Nephron progenitor cell (in vitro differentiated cells): Measurements from ENCODE around the gene MEMO1.

ENCODE experiments used
- DNase-seq: peaks from one replicate; pipeline ENCODE4 v3.0.0; 2021
- H3K27ac Mint-ChIP-seq: 2 replicates; pipeline ENCODE4 v1.8.0; 2021; ENCODE audit warnings: mild to moderate bottlenecking, moderate library complexity, mixed read lengths
- H3K27me3 Mint-ChIP-seq: 2 replicates; pipeline ENCODE4 v1.8.0; 2021; ENCODE audit warnings: mild to moderate bottlenecking, low read depth, mixed read lengths; ENCODE audit not compliant: poor library complexity
- H3K36me3 Mint-ChIP-seq: 2 replicates; pipeline ENCODE4 v1.8.0; 2021; ENCODE audit warnings: low read depth, mixed read lengths
- H3K4me1 Mint-ChIP-seq: 2 replicates; pipeline ENCODE4 v1.8.0; 2021; ENCODE audit warnings: mixed read lengths
- H3K4me3 Mint-ChIP-seq: 2 replicates; pipeline ENCODE4 v1.8.0; 2021; ENCODE audit warnings: mild to moderate bottlenecking, moderate library complexity, mixed read lengths
- H3K9me3 Mint-ChIP-seq: 2 replicates; pipeline ENCODE4 v1.8.0; 2021; ENCODE audit warnings: mild to moderate bottlenecking, moderate library complexity, mixed read lengths
- CTCF ChIP-seq: fragments of 200-600 bp; sonication (generic); IDR thresholded peaks from 2 replicates; pipeline ENCODE4 v1.5.0; 2021; ENCODE audit warnings: antibody characterized with exemption

The MEMO1 gene

GRCh38 chr2:31980674-31981356, 30.0 kb downstream of the MEMO1 start:
- H3K4me3 Mint-ChIP-seq: no peak overlapping the region
- peak overlapping the region; percentile 69 for H3K27ac Mint-ChIP-seq
- no peaks in the 10 kb centered on the region for H3K27me3 Mint-ChIP-seq
- H3K36me3 Mint-ChIP-seq: peaks cover 29% of the 10 kb centered on the region
- DNase-seq: no peak
- TF ChIP-seq CTCF: no peak
- peaks cover 12% of the 10 kb centered on the region for H3K4me1 Mint-ChIP-seq
- H3K9me3 Mint-ChIP-seq: peaks cover 16% of the 10 kb centered on the region

- Mint-ChIP-seq H3K36me3 (peaks cover 24% of the 10 kb centered on the region), H3K27me3 (no peaks in the 10 kb centered on the region), H3K4me1 (peaks cover 12% of the 10 kb centered on the region), H3K4me3 (no peak overlapping the region), H3K9me3 (peaks cover 16% of the 10 kb centered on the region), H3K27ac (no peak overlapping the region)
- DNase-seq: no peak
- no peak for TF ChIP-seq CTCF
Observed at GRCh38 chr2:31979956-31980355, 30.9 kb downstream of the MEMO1 start.

GRCh38 chr2:31979018-31979417, 31.8 kb downstream of the MEMO1 start:
- no peak overlapping the region for H3K27ac Mint-ChIP-seq

GRCh38 chr2:31978436-31978835, 32.4 kb downstream of the MEMO1 start:
- peaks cover 13% of the 10 kb centered on the region for H3K36me3 Mint-ChIP-seq
- H3K9me3 Mint-ChIP-seq: peaks cover 3% of the 10 kb centered on the region
- H3K27me3 Mint-ChIP-seq: no peaks in the 10 kb centered on the region
- no peak for DNase-seq
- H3K4me3 Mint-ChIP-seq: no peak overlapping the region
- no peak overlapping the region for H3K27ac Mint-ChIP-seq
- H3K4me1 Mint-ChIP-seq: peaks cover 12% of the 10 kb centered on the region
- TF ChIP-seq CTCF: no peak

More at GRCh38 chr2:31979018-31979417, 31.8 kb downstream of the MEMO1 start:
- Mint-ChIP-seq H3K4me1 (peaks cover 12% of the 10 kb centered on the region), H3K4me3 (no peak overlapping the region), H3K9me3 (peaks cover 6% of the 10 kb centered on the region), H3K27me3 (no peaks in the 10 kb centered on the region), H3K36me3 (peaks cover 14% of the 10 kb centered on the region)
- DNase-seq: no peak
- no peak for TF ChIP-seq CTCF

GRCh38 chr2:31973665-31974064, 37.1 kb downstream of the MEMO1 start:
- H3K4me1 Mint-ChIP-seq: no peaks in the 10 kb centered on the region
- H3K27ac Mint-ChIP-seq: no peak overlapping the region

More at GRCh38 chr2:31973665-31974064, 37.1 kb downstream of the MEMO1 start:
- Mint-ChIP-seq H3K27me3 (no peaks in the 10 kb centered on the region), H3K36me3 (peaks cover 11% of the 10 kb centered on the region), H3K4me3 (no peak overlapping the region), H3K9me3 (peaks cover 3% of the 10 kb centered on the region)
- TF ChIP-seq CTCF: no peak
- DNase-seq: no peak
